ENCODE measurements around the gene RAB22A.

RAB22A gene

GRCh38 chr20:58377017-58377416 lies 67.5 kb downstream of the RAB22A start (continued):
- TF ChIP-seq PATZ1 (CRISPR knock-in tag; IDR thresholded peaks at IDR 0.05; ENCODE audit: borderline replicate concordance), result no peak

GRCh38 chr20:58377766-58378401 lies 68.4 kb downstream of the RAB22A start:
- no peak for ATAC-seq
- TF ChIP-seq CSDC2 (CRISPR knock-in tag; IDR thresholded peaks at IDR 0.05) (no peak), RARB (CRISPR knock-in tag; IDR thresholded peaks at IDR 0.05) (no peak), CSRNP3 (CRISPR knock-in tag; IDR thresholded peaks at IDR 0.05) (no peak), ZC3H10 (CRISPR knock-in tag; IDR thresholded peaks at IDR 0.05) (no peak), GLIS3 (CRISPR knock-in tag; IDR thresholded peaks at IDR 0.05) (no peak), TOX (CRISPR knock-in tag; IDR thresholded peaks at IDR 0.05; ENCODE audit: borderline replicate concordance) (no peak), BACH2 (CRISPR knock-in tag; IDR thresholded peaks at IDR 0.05; ENCODE audit: borderline replicate concordance) (no peak), ZFP3 (CRISPR knock-in tag; IDR thresholded peaks at IDR 0.05) (no peak), ZNF70 (CRISPR knock-in tag; IDR thresholded peaks at IDR 0.05) (no peak), TCF4 (CRISPR knock-in tag; IDR thresholded peaks at IDR 0.05; ENCODE audit: borderline replicate concordance) (no peak), TSHZ2 (CRISPR knock-in tag; IDR thresholded peaks at IDR 0.05) (no peak), ARNTL (CRISPR knock-in tag; IDR thresholded peaks at IDR 0.05; ENCODE audit: borderline replicate concordance, low read depth) (no peak), ZFP30 (CRISPR knock-in tag; IDR thresholded peaks at IDR 0.05) (no peak), OSR1 (CRISPR knock-in tag; IDR thresholded peaks at IDR 0.05) (no peak), SNAI2 (CRISPR knock-in tag; IDR thresholded peaks at IDR 0.05) (no peak), ZNF8 (CRISPR knock-in tag; IDR thresholded peaks at IDR 0.05) (no peak), ZNF565 (CRISPR knock-in tag; conservative IDR thresholded peaks at IDR 0.05; ENCODE audit: low read depth) (no peak)
- TF ChIP-seq, protein P1, sequence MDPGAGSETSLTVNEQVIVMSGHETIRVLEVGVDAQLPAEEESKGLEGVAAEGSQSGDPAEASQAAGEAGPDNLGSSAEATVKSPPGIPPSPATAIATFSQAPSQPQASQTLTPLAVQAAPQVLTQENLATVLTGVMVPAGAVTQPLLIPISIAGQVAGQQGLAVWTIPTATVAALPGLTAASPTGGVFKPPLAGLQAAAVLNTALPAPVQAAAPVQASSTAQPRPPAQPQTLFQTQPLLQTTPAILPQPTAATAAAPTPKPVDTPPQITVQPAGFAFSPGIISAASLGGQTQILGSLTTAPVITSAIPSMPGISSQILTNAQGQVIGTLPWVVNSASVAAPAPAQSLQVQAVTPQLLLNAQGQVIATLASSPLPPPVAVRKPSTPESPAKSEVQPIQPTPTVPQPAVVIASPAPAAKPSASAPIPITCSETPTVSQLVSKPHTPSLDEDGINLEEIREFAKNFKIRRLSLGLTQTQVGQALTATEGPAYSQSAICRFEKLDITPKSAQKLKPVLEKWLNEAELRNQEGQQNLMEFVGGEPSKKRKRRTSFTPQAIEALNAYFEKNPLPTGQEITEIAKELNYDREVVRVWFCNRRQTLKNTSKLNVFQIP (CRISPR knock-in tag; IDR thresholded peaks at IDR 0.05; ENCODE audit: borderline replicate concordance, low read depth), result no peak
- TF ChIP-seq, protein P2, sequence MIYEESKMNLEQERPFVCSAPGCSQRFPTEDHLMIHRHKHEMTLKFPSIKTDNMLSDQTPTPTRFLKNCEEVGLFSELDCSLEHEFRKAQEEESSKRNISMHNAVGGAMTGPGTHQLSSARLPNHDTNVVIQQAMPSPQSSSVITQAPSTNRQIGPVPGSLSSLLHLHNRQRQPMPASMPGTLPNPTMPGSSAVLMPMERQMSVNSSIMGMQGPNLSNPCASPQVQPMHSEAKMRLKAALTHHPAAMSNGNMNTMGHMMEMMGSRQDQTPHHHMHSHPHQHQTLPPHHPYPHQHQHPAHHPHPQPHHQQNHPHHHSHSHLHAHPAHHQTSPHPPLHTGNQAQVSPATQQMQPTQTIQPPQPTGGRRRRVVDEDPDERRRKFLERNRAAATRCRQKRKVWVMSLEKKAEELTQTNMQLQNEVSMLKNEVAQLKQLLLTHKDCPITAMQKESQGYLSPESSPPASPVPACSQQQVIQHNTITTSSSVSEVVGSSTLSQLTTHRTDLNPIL (CRISPR knock-in tag; IDR thresholded peaks at IDR 0.05; ENCODE audit: low read depth), result no peak

DNA sequence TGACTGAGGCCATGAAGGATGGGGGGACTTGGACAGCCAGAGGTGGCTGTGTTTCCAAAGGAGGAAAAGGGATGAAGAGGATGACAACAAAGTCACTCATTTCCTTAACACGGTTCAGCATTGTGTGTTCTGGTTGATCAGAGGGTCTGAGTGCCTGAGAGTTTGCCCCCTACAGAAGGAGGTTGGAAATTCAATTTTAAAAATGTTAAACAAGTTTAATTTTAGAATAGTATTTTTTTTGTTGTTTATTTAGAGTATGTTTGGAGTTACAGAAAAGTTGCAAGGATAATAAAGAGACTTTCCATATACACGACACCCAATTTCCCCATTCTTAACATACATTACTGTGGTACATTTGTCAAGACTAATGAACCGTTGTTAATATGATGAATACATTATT lies 69.2 kb downstream of the RAB22A start:
- ATAC-seq, result no peak
- TF ChIP-seq SNAI2 (CRISPR knock-in tag; IDR thresholded peaks at IDR 0.05) (no peak), ARNTL (CRISPR knock-in tag; IDR thresholded peaks at IDR 0.05; ENCODE audit: borderline replicate concordance, low read depth) (no peak), ZFP3 (CRISPR knock-in tag; IDR thresholded peaks at IDR 0.05) (no peak), TSHZ2 (CRISPR knock-in tag; IDR thresholded peaks at IDR 0.05) (no peak), CSRNP3 (CRISPR knock-in tag; IDR thresholded peaks at IDR 0.05) (no peak), ZC3H10 (CRISPR knock-in tag; IDR thresholded peaks at IDR 0.05) (no peak), RARB (CRISPR knock-in tag; IDR thresholded peaks at IDR 0.05) (no peak), PPARA (CRISPR knock-in tag; IDR thresholded peaks at IDR 0.05; ENCODE audit: borderline replicate concordance) (no peak), CSDC2 (CRISPR knock-in tag; IDR thresholded peaks at IDR 0.05) (no peak), GLIS3 (CRISPR knock-in tag; IDR thresholded peaks at IDR 0.05) (no peak), ISL1 (CRISPR knock-in tag; IDR thresholded peaks at IDR 0.05) (no peak), BACH2 (CRISPR knock-in tag; IDR thresholded peaks at IDR 0.05; ENCODE audit: borderline replicate concordance) (no peak), TOX (CRISPR knock-in tag; IDR thresholded peaks at IDR 0.05; ENCODE audit: borderline replicate concordance) (no peak)
- TF ChIP-seq, protein P2 (CRISPR knock-in tag; IDR thresholded peaks at IDR 0.05; ENCODE audit: low read depth), result no peak

Data from SK-N-SH treated with all-trans-retinoic acid at 6 μM for 48 hours (cell line).